C4-2B (cell line): ENCODE results near the gene C19orf33.

Source experiments
- H3K27ac ChIP-seq: fragments of 450-650 bp; 2 replicates; pipeline ENCODE4 v1.5.1; 2017
- ZFX ChIP-seq: fragments of 450-650 bp; IDR thresholded peaks from 2 replicates; pipeline ENCODE4 v1.6.1; 2017
- TF ChIP-seq, protein P1 (sequence below): fragments of 450-650 bp; conservative IDR thresholded peaks from 2 replicates; pipeline ENCODE4 v1.5.1; 2017; ENCODE audit warnings: mild to moderate bottlenecking

The C19orf33 gene

DNA sequence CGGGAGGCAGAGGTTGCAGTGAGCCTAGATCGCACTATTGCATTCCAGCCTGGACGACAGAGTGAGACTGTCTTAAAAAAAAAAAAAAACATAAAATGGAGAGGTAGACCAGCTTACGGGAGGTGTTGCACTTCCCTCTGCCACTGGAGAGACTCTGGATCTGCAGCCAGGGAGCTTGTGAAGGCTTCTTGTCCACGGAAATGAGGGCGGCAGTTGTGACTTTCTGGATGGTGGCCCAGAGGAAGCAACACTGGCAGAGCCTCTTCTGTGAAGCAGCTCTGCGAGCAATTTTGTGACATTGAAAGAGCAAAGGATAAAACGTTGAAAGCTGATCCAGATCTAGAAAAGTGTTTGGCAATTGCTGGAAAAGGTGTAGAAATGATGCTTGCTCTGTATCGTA lies 29.3 kb upstream of the C19orf33 start:
- H3K27ac ChIP-seq, result peak overlapping the region; percentile 54
- no peak for TF ChIP-seq ZFX
- TF ChIP-seq, protein P1, sequence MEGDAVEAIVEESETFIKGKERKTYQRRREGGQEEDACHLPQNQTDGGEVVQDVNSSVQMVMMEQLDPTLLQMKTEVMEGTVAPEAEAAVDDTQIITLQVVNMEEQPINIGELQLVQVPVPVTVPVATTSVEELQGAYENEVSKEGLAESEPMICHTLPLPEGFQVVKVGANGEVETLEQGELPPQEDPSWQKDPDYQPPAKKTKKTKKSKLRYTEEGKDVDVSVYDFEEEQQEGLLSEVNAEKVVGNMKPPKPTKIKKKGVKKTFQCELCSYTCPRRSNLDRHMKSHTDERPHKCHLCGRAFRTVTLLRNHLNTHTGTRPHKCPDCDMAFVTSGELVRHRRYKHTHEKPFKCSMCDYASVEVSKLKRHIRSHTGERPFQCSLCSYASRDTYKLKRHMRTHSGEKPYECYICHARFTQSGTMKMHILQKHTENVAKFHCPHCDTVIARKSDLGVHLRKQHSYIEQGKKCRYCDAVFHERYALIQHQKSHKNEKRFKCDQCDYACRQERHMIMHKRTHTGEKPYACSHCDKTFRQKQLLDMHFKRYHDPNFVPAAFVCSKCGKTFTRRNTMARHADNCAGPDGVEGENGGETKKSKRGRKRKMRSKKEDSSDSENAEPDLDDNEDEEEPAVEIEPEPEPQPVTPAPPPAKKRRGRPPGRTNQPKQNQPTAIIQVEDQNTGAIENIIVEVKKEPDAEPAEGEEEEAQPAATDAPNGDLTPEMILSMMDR, result no peak

- H3K27ac ChIP-seq, result no peak overlapping the region
- TF ChIP-seq ZFX, result no peak
- TF ChIP-seq, protein P1, result no peak
Observed at GRCh38 chr19:38276942-38277517, 27.0 kb upstream of the C19orf33 start.

GRCh38 chr19:38277549-38277948 lies 26.5 kb upstream of the C19orf33 start:
- TF ChIP-seq, protein P1, result no peak
- no peak for TF ChIP-seq ZFX
- no peak overlapping the region for H3K27ac ChIP-seq

DNA sequence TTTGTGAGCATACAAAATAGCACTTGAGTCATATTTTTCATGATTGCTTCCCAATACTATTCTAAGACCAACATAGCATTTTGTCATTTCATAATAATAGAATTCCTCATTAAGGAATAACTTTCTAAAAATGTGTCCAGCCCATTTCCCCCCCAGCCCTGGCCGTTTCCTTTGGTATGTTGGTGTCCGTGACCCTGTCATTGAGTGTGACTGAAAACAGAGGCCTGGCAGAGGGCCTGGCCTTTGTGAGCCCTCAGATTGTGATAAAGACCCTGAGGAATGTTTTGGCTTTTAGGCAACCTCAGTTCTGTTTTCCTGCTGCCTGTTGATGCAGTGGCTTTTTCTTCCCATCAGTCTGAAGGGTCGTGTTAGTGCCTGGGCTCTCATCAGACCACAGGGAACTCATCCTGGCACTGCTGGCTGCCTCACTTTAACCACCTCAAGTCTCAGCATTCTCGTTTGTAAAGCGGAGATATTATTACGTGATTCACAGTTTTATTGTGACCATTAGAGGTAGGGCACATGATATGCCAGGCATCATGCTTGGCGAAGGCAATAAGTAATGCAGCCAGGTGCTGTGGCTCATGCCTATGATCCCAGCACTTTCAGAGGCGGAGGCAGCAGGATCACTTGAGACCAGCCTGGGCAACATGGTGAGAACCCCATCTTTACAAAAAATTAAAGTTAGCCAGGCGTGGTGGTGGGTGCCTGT lies 25.9 kb upstream of the C19orf33 start:
- H3K27ac ChIP-seq, result peak overlapping the region; percentile 6; the same call in 1 of the 2 replicates
- no peak for TF ChIP-seq ZFX
- TF ChIP-seq, protein P1, result no peak

GRCh38 chr19:38278751-38279150 lies 25.3 kb upstream of the C19orf33 start:
- H3K27ac ChIP-seq, result no peak overlapping the region; the same call in 1 of the 2 replicates
- TF ChIP-seq ZFX, result no peak
- TF ChIP-seq, protein P1, result no peak

DNA sequence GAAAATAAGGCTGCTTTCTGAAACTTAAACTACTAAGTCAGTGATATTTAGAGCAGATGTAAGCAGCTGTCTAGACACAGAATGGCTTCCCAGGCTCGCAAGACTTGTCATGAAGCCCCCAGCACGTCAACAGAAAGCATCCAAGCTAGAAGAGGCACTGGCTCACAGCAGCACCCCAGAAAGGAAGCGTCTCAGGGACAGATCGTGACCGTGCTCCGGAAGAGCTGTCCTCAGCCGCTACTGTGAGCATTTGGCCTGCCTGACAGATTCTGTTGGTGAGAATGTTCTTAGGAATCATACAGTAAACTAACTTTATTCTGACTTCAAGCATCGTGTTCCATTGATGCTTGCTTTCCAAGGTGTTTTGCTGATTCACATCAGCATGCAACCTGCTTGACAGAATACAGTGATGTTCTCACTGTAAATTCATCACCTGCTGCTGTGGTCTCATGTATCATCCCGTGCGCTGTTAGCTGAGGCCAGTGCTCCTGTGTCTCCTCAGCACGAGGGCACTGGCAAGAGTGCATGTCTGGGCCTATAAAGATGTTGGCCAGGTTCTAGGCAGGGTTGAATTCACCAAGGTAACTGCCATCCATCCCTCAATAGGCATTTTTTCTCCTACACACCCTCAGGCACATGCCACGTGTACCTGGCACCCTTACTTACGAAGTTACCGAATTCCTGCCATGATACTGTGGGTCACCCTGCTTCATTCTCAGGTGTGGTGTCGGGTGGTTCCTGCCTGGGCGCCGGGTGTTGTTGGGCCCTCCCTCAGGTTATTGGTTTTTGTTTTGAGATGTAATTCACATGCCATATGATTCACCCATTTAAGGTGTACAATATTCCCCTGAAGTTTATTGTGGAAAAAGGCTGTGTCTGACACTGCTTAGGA lies 23.8 kb upstream of the C19orf33 start:
- no peak for TF ChIP-seq ZFX
- TF ChIP-seq, protein P1, result no peak
- no peak overlapping the region for H3K27ac ChIP-seq
